ENCODE measurements around the gene RPS6KA4. TPM values are rescaled to one million over a fixed set of nuclear protein-coding genes. Genes with fewer than 3 reads are reported as not detected.

RPS6KA4 gene
- polyA plus RNA-seq, 10 donors: 9.7 to 15.8 (median 12.3) TPM

GRCh38 chr11:64419257-64419790 is 60.4 kb downstream of the RPS6KA4 start:
- DNase-seq: no peak

- DNase-seq: no peak
Measured at GRCh38 chr11:64419818-64420485, 61.0 kb downstream of the RPS6KA4 start.

Other genes starting within 250 kb of the RPS6KA4 start
- gene MACROD1, start 193.0 kb upstream of the RPS6KA4 start, polyA plus RNA-seq (ENCODE audit: insufficient read length in 10 of 10): 10 to 100 TPM; 47.7 to 71.6 (median 53.2) TPM
- gene STIP1, start 173.0 kb upstream of the RPS6KA4 start, polyA plus RNA-seq (ENCODE audit: insufficient read length in 10 of 10): 100 to 1,000 TPM; 109 to 167 (median 134) TPM
- 10 to 100 TPM in 3 of 10 donors, 1 to 10 TPM in 7; 5.7 to 15.0 (median 8.2) TPM for gene FERMT3, start 152.4 kb upstream of the RPS6KA4 start, polyA plus RNA-seq (ENCODE audit: insufficient read length in 10 of 10)
- gene TRPT1, start 133.0 kb upstream of the RPS6KA4 start, polyA plus RNA-seq (ENCODE audit: insufficient read length in 10 of 10): 10 to 100 TPM; 34.5 to 80.5 (median 64.2) TPM
- gene NUDT22, start 132.9 kb upstream of the RPS6KA4 start, polyA plus RNA-seq (ENCODE audit: insufficient read length in 10 of 10): 10 to 100 TPM; 12.0 to 21.5 (median 17.7) TPM
- 10 to 100 TPM; 46.2 to 64.2 (median 52.8) TPM for gene DNAJC4, start 128.6 kb upstream of the RPS6KA4 start, polyA plus RNA-seq (ENCODE audit: insufficient read length in 10 of 10)
- gene VEGFB, start 124.6 kb upstream of the RPS6KA4 start, polyA plus RNA-seq (ENCODE audit: insufficient read length in 10 of 10): 100 to 1,000 TPM in 5 of 10 donors, 10 to 100 TPM in 5; 90.4 to 116 (median 97.3) TPM
- gene FKBP2, start 118.1 kb upstream of the RPS6KA4 start, polyA plus RNA-seq (ENCODE audit: insufficient read length in 10 of 10): 10 to 100 TPM; 35.2 to 56.4 (median 43.5) TPM
- gene PPP1R14B, start 112.2 kb upstream of the RPS6KA4 start, polyA plus RNA-seq (ENCODE audit: insufficient read length in 10 of 10): 100 to 1,000 TPM; 130 to 192 (median 172) TPM
- gene PLCB3, start 107.6 kb upstream of the RPS6KA4 start, polyA plus RNA-seq (ENCODE audit: insufficient read length in 10 of 10): 10 to 100 TPM in 6 of 10 donors, 1 to 10 TPM in 4; 9.4 to 16.1 (median 11.0) TPM
- 10 to 100 TPM; 18.3 to 40.5 (median 27.2) TPM for gene BAD, start 74.5 kb upstream of the RPS6KA4 start, polyA plus RNA-seq (ENCODE audit: insufficient read length in 10 of 10)
- gene GPR137, start 73.3 kb upstream of the RPS6KA4 start, polyA plus RNA-seq (ENCODE audit: insufficient read length in 10 of 10): 10 to 100 TPM; 14.3 to 23.3 (median 18.2) TPM
- not detected for gene KCNK4, start 67.9 kb upstream of the RPS6KA4 start, polyA plus RNA-seq (ENCODE audit: insufficient read length in 10 of 10)
- under 1 TPM in 3 of 10 donors, not detected in 7; 0.23 to 0.54 (median 0.34) TPM for gene CATSPERZ, start 58.8 kb upstream of the RPS6KA4 start, polyA plus RNA-seq (ENCODE audit: insufficient read length in 10 of 10)
- gene ESRRA, start 53.6 kb upstream of the RPS6KA4 start, polyA plus RNA-seq (ENCODE audit: insufficient read length in 10 of 10): 10 to 100 TPM; 20.4 to 31.5 (median 24.5) TPM
- 100 to 1,000 TPM; 139 to 214 (median 173) TPM for gene TRMT112, start 41.6 kb upstream of the RPS6KA4 start, polyA plus RNA-seq (ENCODE audit: insufficient read length in 10 of 10)
- 100 to 1,000 TPM; 109 to 184 (median 124) TPM for gene PRDX5, start 41.0 kb upstream of the RPS6KA4 start, polyA plus RNA-seq (ENCODE audit: insufficient read length in 10 of 10)
- 1 to 10 TPM; 2.2 to 7.6 (median 3.5) TPM for gene CCDC88B, start 19.0 kb upstream of the RPS6KA4 start, polyA plus RNA-seq (ENCODE audit: insufficient read length in 10 of 10)
- gene SLC22A11, start 196.8 kb downstream of the RPS6KA4 start, polyA plus RNA-seq (ENCODE audit: insufficient read length in 10 of 10): under 1 TPM in 3 of 10 donors, not detected in 7; 0.11 to 0.14 (median 0.11) TPM
- gene SLC22A12, start 232.1 kb downstream of the RPS6KA4 start, polyA plus RNA-seq (ENCODE audit: insufficient read length in 10 of 10): not detected

Measured in muscle of back (tissue), 11 donors.